HG03342 (cell line): ENCODE measurements around the gene DGCR8.
"Not testable (repeated sequence)": the region's sequence is repeated elsewhere in the genome, so short reads cannot be mapped to it uniquely, and the experiment has no call there.

Experiments
- ATAC-seq: cut with Tn5 transposase; IDR thresholded peaks from one replicate; pipeline ENCODE4 v1.9.1; 2021; ENCODE audit warnings: mild to moderate bottlenecking, moderate library complexity; ENCODE audit not compliant: unreplicated experiment

DGCR8 gene

GRCh38 chr22:20065896-20066616, 14.0 kb upstream of the DGCR8 start:
- ATAC-seq = no peak

DNA sequence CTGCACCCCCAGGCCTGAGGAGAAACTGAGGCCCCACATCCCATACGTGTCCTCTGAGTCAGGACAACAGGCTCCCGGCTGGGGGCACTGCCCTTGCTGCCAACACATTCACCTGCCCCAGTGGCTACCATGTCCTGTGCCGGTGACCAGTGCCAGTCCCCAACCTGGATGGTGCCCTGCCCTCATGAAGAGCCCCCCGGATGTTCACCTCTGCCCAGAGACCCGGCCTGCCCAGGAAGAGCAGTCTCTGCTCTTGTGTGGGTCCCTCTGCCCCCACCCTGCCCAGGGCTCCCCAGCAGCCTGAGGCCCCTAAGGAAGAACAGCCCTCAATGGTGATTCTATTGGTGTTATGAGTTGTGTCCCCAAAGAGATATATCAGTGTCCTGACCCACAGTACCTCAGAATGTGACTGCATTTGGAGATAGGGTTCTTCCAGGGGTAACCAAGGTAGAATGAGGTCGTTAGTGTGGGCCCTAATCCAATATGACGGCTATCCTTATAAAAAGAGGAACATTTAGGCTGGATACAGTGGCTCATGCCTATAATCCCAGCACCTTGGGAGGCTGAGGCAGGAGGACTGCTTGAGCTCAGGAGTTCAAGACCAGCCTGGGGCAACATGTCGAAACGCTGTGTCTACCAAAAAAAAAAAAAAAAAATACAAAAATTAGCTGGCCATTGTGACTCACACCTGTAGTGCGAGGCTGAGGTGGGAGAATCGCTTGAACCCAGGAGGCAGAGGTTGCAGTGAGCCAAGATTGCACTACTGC, 13.2 kb upstream of the DGCR8 start:
- ATAC-seq = no peak

DNA sequence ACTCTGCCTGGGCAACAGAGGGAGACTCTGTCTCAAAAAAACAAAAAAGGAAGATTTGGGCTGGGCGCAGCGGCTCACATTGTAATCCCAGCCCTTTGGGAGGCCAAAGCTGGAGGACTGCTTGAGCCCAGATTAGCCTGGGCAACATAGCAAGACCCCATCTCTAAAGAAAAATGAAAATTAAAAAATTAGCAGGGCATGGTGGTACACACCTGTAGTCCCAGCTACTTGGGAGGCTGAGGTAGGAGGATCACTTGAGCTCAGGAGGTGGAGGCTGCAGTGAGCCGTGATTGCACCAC, 12.7 kb upstream of the DGCR8 start:
- ATAC-seq = not testable (repeated sequence)

GRCh38 chr22:20068640-20069039, 11.4 kb upstream of the DGCR8 start:
- no peak for ATAC-seq

- ATAC-seq = no peak
Observed at GRCh38 chr22:20069331-20070042, 10.6 kb upstream of the DGCR8 start.

- no peak for ATAC-seq
Observed at GRCh38 chr22:20071524-20071972, 8.5 kb upstream of the DGCR8 start.

DNA sequence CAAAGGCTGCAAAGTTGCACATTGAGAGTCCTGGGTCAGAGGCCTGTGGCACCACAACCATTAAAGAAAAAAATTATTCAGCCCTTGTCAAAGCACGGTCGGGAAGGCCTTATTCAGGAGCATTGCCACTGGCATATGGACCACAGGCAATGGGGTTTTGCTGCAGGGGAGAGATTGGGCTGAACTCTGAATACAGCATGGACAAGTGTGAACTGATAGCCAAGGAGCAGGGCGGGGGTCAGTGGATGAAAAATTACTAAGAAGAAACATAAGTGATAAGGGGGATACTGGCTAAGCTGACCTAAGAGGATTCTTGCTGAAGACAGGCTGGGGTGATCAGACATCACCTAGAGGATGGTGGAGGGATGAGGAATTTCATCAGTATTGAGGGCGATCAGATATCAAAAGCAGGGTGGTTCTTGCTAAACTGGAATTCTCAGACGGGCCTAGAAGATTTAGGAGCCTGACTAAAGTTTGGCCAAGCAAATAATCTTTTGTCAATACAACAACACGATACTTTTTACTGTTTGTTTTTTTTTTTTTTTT, 3.3 kb upstream of the DGCR8 start:
- ATAC-seq = no peak

- ATAC-seq = peak; percentile 50
Observed at GRCh38 chr22:20080445-20080775, 369 bp downstream of the DGCR8 start.

DNA sequence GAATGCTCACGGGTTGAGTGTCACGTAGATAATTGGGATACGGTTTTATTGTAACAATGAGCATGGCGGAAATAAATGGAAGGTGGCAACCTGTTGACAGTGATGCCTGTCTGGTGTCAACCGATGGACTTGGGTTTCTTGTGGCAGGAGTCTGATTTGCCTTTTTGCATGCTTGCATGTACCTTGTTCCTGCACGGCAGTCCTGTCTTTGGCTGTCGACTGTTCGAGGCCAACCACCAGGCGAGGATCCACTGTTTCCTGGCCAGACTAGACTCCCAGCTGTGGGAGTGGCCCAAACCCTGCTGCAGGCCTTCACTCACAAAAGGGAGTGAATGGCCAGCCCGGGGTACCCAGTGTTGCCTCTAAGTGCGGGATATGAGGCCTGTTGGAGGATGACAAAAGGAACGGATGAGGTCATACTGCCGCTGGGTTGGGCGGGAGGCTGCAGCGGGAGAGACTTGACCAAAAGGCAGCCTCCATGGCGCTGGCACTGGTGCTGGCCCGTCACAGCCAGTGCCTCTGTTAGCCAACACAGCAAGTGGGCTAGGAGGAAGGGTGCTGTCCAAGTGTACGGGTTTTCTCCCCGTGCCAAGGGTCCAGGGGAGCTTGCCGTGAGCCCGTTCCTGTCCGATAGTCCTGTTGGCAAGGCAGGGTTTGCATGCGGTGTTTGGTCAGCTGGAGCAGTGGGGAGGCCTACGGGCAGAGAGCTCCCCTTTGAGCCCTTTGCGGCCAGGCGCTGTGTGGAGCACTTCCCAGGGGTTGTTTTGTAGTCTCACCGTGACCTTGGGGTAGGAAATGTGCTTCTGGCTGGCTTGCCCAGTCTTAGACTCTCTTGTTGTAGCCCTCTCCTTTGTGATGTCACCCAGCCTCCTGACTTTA, 974 bp downstream of the DGCR8 start:
- ATAC-seq = no peak

DNA sequence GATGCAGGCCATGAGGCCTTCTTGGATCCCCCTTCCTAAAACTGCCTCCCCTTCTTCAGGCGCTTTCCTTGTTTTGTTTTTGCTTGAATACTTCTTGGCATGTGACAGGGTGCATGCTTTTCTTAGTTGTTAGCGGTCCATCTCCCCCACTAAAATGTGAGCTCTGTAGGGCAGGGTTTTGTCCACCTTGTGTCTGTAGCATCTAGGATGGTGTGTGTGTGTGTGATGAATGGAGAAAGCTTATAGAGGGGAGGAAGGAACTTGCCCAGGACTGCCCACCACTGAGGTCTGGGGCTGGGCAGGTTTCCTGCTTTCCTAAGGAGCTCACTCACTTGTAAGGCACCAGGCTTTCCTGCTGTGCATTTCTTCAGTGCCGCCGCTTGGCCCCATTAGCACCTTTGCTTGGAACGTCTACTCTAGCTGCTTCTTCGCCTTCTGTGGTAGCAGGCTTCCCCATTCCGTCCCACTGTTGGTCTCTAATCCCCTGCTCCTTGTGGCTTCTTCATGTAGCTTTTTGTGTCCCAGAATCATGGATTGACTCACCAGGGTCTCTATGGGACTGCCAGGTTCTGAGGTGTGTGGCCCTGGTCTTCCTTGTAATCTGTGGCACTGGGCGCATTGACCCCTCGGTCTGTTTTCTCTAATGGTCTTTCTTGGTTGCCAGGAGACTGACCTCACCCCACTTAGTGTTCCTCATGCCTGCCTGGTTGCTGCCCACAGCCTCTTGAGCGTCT, 3.3 kb downstream of the DGCR8 start:
- ATAC-seq = no peak

- ATAC-seq = no peak
Observed at GRCh38 chr22:20083891-20084546, 4.0 kb downstream of the DGCR8 start.

DNA sequence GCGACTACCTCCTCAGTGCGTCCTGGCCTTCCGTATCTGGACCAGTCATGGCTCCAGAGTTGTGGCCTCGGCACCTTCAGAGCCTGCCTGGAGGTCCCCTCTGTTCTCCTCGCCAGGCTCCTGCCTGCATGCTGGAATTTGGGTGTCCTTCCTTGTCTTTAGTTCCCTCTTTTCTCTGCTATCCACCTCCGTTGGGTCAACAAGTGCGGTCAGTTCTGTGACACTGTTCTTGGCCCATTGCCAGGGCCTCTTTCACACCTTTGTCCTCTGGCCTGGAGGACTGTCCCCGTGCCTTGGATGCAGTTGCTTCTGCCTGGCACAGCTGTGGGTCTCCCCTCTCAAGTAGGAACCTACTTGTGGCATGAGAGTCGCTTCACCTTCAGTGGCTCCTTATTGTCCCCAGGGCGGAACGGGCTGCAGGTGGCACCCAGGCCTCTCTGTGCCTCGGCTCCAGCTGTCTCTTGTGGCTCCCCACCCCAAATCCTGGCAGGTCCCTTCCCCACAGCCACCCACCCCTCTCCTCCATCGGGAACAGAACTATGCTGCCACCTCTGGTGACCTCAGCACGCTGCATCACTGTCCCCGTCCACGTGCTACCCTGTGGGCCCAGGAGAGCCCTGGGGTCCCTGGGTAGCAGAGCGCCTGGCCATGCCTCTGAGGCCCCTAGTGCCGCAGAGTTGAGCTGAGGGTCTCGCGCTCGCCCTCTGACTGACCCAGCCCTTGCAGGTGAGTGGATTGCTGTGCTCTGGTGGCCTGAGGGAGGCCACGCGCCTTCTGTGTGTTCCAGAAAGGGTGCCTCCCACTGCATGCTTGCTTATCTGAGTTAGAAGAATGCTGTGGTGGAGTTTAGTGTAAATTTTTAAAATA, 4.7 kb downstream of the DGCR8 start:
- no peak for ATAC-seq

- no peak for ATAC-seq
Observed at GRCh38 chr22:20085651-20086050, 5.6 kb downstream of the DGCR8 start.

GRCh38 chr22:20086101-20086599, 6.1 kb downstream of the DGCR8 start:
- ATAC-seq = no peak

GRCh38 chr22:20086763-20087162, 6.7 kb downstream of the DGCR8 start:
- ATAC-seq = no peak

- ATAC-seq = no peak
Observed at GRCh38 chr22:20087319-20088262, 7.5 kb downstream of the DGCR8 start.

GRCh38 chr22:20088263-20088648, 8.2 kb downstream of the DGCR8 start:
- ATAC-seq = no peak
